ENCODE data around the gene WDR1.

The WDR1 gene

GRCh38 chr4:10078481-10079233 is 37.9 kb downstream of the WDR1 start:
- H3K4me1 ChIP-seq (ENCODE audit: control insufficient read depth in 1 of 2, insufficient read depth in 2 of 2, low read length in 2 of 2): no peaks in the 10 kb centered on the region
- no peak overlapping the region for H3K4me3 ChIP-seq (ENCODE audit: low read depth in 1 of 2, low read length in 2 of 2)
- H3K36me3 ChIP-seq (ENCODE audit: control insufficient read depth in 1 of 2, insufficient read depth in 2 of 2, low read length in 2 of 2): peaks cover 91 to 99% of the 10 kb centered on the region in 2 donors
- H3K9me3 ChIP-seq (ENCODE audit: control insufficient read depth in 1 of 2, low read length in 2 of 2): no peaks in the 10 kb centered on the region
- no peak overlapping the region for H3K9ac ChIP-seq (ENCODE audit: low read depth in 1 of 2, low read length in 2 of 2)
- H3K27ac ChIP-seq (ENCODE audit: low read depth, low read length): no peak overlapping the region
- H3K27me3 ChIP-seq (ENCODE audit: control insufficient read depth in 1 of 2, insufficient read depth in 2 of 2, low read length in 2 of 2): no peaks in the 10 kb centered on the region

DNA sequence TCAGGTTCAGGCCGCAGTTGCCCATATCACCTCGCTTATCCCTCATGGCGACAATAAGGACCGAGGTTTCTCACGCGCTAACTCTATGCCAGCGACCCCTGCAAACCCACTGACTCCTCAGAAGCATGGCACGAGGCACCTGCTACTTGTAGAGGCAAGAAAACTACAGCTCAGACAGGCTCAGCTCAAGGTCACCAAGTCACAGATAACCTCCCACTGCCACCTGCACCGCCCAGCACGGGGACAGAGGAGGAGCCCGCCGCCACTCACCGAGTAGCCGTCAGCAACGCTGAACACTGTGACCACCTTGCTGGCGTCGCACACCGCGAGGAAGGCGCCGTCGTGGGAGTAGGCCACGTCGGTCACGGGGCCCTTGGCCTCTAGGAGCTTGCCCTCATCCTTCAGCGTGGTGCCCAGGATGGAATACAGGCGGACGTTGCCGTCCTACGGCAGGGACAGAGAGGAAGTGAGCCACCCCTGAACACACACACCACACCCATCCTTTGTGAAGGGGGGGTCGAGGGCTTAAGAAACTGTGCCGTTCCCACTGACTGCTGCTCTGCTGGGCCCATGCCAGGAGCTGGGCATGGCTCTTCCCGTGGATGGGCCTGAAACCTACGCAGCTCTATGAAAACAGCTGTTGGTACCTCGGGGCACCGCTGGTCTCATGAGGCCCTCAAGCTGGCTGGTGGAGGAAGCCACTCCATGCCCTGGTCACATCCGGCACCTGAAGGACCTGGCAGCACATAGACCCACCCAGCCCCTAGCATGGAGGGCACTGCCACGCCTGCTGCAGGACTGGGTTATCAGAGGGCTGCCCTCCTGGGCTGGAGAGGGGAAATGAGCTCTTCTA is 38.9 kb downstream of the WDR1 start:
- no peak overlapping the region for H3K4me3 ChIP-seq (ENCODE audit: low read depth in 1 of 2, low read length in 2 of 2)
- peaks cover 83 to 98% of the 10 kb centered on the region in 2 donors for H3K36me3 ChIP-seq (ENCODE audit: control insufficient read depth in 1 of 2, insufficient read depth in 2 of 2, low read length in 2 of 2)

GRCh38 chr4:10077076-10077475 is 39.5 kb downstream of the WDR1 start:
- Histone ChIP-seq H3K4me1 (ENCODE audit: control insufficient read depth in 1 of 2, insufficient read depth in 2 of 2, low read length in 2 of 2) (no peaks in the 10 kb centered on the region), H3K9me3 (ENCODE audit: control insufficient read depth in 1 of 2, low read length in 2 of 2) (no peaks in the 10 kb centered on the region), H3K4me3 (ENCODE audit: low read depth in 1 of 2, low read length in 2 of 2) (no peak overlapping the region), H3K9ac (ENCODE audit: low read depth in 1 of 2, low read length in 2 of 2) (no peak overlapping the region), H3K36me3 (ENCODE audit: control insufficient read depth in 1 of 2, insufficient read depth in 2 of 2, low read length in 2 of 2) (peaks cover 76 to 98% of the 10 kb centered on the region in 2 donors), H3K27me3 (ENCODE audit: control insufficient read depth in 1 of 2, insufficient read depth in 2 of 2, low read length in 2 of 2) (no peaks in the 10 kb centered on the region), H3K27ac (ENCODE audit: low read depth, low read length) (no peak overlapping the region)

More for the DNA sequence above, 38.9 kb downstream of the WDR1 start:
- Histone ChIP-seq H3K9ac (ENCODE audit: low read depth in 1 of 2, low read length in 2 of 2) (no peak overlapping the region), H3K27ac (ENCODE audit: low read depth, low read length) (no peak overlapping the region), H3K9me3 (ENCODE audit: control insufficient read depth in 1 of 2, low read length in 2 of 2) (no peaks in the 10 kb centered on the region), H3K4me1 (ENCODE audit: control insufficient read depth in 1 of 2, insufficient read depth in 2 of 2, low read length in 2 of 2) (no peaks in the 10 kb centered on the region), H3K27me3 (ENCODE audit: control insufficient read depth in 1 of 2, insufficient read depth in 2 of 2, low read length in 2 of 2) (no peaks in the 10 kb centered on the region)

GRCh38 chr4:10075953-10076391 is 40.6 kb downstream of the WDR1 start:
- Histone ChIP-seq H3K27me3 (ENCODE audit: control insufficient read depth in 1 of 2, insufficient read depth in 2 of 2, low read length in 2 of 2) (no peaks in the 10 kb centered on the region), H3K9ac (ENCODE audit: low read depth in 1 of 2, low read length in 2 of 2) (no peak overlapping the region), H3K9me3 (ENCODE audit: control insufficient read depth in 1 of 2, low read length in 2 of 2) (no peaks in the 10 kb centered on the region), H3K4me3 (ENCODE audit: low read depth in 1 of 2, low read length in 2 of 2) (no peak overlapping the region), H3K36me3 (ENCODE audit: control insufficient read depth in 1 of 2, insufficient read depth in 2 of 2, low read length in 2 of 2) (peaks cover 70 to 88% of the 10 kb centered on the region in 2 donors), H3K4me1 (ENCODE audit: control insufficient read depth in 1 of 2, insufficient read depth in 2 of 2, low read length in 2 of 2) (no peaks in the 10 kb centered on the region), H3K27ac (ENCODE audit: low read depth, low read length) (no peak overlapping the region)

DNA sequence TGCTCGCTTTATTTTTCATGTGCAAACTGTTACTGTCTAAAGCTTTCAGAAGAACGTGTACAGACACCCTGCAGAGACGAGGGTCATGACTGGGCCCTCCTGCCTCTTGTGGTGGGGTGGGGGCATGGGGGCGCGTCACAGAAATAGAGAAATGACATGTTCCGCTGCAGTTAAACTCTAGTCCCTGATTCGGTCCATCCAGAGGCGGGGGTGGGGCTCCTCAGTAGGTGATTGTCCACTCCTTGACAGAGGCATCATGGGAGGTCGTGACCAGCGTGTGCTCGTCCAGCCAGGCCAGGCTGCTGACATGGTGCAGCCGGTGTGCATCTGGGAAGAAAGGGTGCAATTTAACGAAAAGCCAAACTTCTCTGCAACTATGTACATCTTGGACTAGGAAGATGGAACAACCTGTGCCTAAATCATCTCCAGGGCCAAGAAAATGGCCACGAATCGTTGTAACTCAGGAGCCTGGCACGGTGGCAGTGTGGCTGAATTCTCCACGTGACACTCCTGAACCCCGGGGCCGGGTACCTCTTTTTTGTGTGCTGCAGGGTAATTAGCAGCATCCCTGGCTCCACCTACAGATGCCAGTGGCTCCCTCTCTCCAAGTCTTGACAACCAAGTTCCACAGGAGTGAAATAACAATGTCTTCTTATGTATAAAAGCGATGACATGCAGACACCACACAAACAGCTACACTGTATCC is 41.3 kb downstream of the WDR1 start:
- H3K4me3 ChIP-seq (ENCODE audit: low read depth in 1 of 2, low read length in 2 of 2): no peak overlapping the region
- no peaks in the 10 kb centered on the region for H3K4me1 ChIP-seq (ENCODE audit: control insufficient read depth in 1 of 2, insufficient read depth in 2 of 2, low read length in 2 of 2)
- peaks cover 65 to 82% of the 10 kb centered on the region in 2 donors for H3K36me3 ChIP-seq (ENCODE audit: control insufficient read depth in 1 of 2, insufficient read depth in 2 of 2, low read length in 2 of 2)
- H3K9ac ChIP-seq (ENCODE audit: low read depth in 1 of 2, low read length in 2 of 2): no peak overlapping the region
- no peaks in the 10 kb centered on the region for H3K9me3 ChIP-seq (ENCODE audit: control insufficient read depth in 1 of 2, low read length in 2 of 2)
- no peak overlapping the region for H3K27ac ChIP-seq (ENCODE audit: low read depth, low read length)
- no peaks in the 10 kb centered on the region for H3K27me3 ChIP-seq (ENCODE audit: control insufficient read depth in 1 of 2, insufficient read depth in 2 of 2, low read length in 2 of 2)

- H3K36me3 ChIP-seq (ENCODE audit: control insufficient read depth in 1 of 2, insufficient read depth in 2 of 2, low read length in 2 of 2): peaks cover 61 to 76% of the 10 kb centered on the region in 2 donors
Observed at GRCh38 chr4:10074767-10075105, 41.9 kb downstream of the WDR1 start.

GRCh38 chr4:10074076-10074766 is 42.4 kb downstream of the WDR1 start:
- Histone ChIP-seq H3K36me3 (ENCODE audit: control insufficient read depth in 1 of 2, insufficient read depth in 2 of 2, low read length in 2 of 2) (peaks cover 56 to 76% of the 10 kb centered on the region in 2 donors), H3K27ac (ENCODE audit: low read depth, low read length) (no peak overlapping the region), H3K27me3 (ENCODE audit: control insufficient read depth in 1 of 2, insufficient read depth in 2 of 2, low read length in 2 of 2) (no peaks in the 10 kb centered on the region), H3K4me1 (ENCODE audit: control insufficient read depth in 1 of 2, insufficient read depth in 2 of 2, low read length in 2 of 2) (no peaks in the 10 kb centered on the region), H3K4me3 (ENCODE audit: low read depth in 1 of 2, low read length in 2 of 2) (no peak overlapping the region), H3K9me3 (ENCODE audit: control insufficient read depth in 1 of 2, low read length in 2 of 2) (no peaks in the 10 kb centered on the region), H3K9ac (ENCODE audit: low read depth in 1 of 2, low read length in 2 of 2) (no peak overlapping the region)

More at GRCh38 chr4:10074767-10075105, 41.9 kb downstream of the WDR1 start:
- Histone ChIP-seq H3K9me3 (ENCODE audit: control insufficient read depth in 1 of 2, low read length in 2 of 2) (no peaks in the 10 kb centered on the region), H3K27me3 (ENCODE audit: control insufficient read depth in 1 of 2, insufficient read depth in 2 of 2, low read length in 2 of 2) (no peaks in the 10 kb centered on the region), H3K9ac (ENCODE audit: low read depth in 1 of 2, low read length in 2 of 2) (no peak overlapping the region), H3K27ac (ENCODE audit: low read depth, low read length) (no peak overlapping the region), H3K4me1 (ENCODE audit: control insufficient read depth in 1 of 2, insufficient read depth in 2 of 2, low read length in 2 of 2) (no peaks in the 10 kb centered on the region), H3K4me3 (ENCODE audit: low read depth in 1 of 2, low read length in 2 of 2) (no peak overlapping the region)

DNA sequence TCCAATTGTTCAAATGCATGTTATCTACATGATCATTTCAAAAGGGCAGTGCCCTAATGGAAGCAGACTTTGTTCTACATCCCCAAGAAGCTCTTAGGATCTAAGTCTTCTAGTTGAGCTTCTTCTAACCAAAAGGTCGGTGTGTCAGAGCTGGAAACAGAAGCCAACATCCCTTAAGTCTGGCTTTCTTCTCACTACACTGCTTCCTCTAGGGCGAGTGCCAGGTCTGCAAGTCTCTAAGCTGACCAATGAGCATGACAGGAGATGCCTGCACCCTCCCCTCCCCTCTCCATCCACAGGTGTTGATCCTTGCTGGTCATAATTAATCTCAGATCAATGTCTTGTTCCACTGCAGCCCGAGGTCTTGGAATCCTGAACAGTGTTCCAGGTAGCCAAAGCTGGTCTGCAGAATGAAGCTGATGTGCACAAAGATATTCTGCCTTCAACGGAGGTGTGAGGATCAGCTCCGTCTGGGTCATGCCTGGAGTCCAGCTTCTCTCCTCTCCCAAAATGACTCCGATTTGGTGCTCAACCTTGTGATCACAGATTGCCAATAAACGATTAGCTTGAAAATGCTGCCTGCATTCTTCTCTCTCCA is 44.1 kb downstream of the WDR1 start:
- no peak overlapping the region for H3K9ac ChIP-seq (ENCODE audit: low read depth in 1 of 2, low read length in 2 of 2)
- no peak overlapping the region for H3K27ac ChIP-seq (ENCODE audit: low read depth, low read length)
- H3K4me3 ChIP-seq (ENCODE audit: low read depth in 1 of 2, low read length in 2 of 2): no peak overlapping the region
- H3K36me3 ChIP-seq (ENCODE audit: control insufficient read depth in 1 of 2, insufficient read depth in 2 of 2, low read length in 2 of 2): peaks cover 39 to 62% of the 10 kb centered on the region in 2 donors
- H3K4me1 ChIP-seq (ENCODE audit: control insufficient read depth in 1 of 2, insufficient read depth in 2 of 2, low read length in 2 of 2): no peaks in the 10 kb centered on the region
- no peaks in the 10 kb centered on the region for H3K9me3 ChIP-seq (ENCODE audit: control insufficient read depth in 1 of 2, low read length in 2 of 2)
- H3K27me3 ChIP-seq (ENCODE audit: control insufficient read depth in 1 of 2, insufficient read depth in 2 of 2, low read length in 2 of 2): no peaks in the 10 kb centered on the region

DNA sequence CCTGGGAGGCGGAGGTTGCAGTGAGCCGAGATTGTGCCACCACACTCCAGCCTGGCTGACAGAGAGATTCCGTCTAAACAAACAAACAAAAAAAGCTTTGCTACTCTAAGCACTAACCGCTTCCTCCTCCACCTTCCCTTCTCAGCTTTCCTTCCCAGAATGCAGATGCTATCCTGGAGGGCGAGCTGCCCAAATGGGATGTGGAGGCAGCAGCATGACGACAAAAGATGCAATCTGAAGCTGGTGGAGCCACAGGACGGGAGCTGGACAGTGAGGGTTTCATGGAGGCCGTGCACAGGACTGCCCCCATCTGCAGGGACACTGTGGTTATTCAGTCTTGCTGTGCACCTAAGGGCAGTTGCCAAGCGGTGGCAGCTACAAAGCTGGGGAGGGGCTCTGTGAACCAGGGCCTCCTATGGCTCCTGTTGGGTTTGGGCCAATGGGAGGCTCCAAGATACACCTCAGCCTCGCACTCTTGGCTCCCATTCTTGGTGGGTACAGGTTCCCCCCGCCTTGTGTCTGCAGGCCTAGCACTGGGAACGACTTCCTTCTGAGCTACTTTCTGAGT is 47.4 kb downstream of the WDR1 start:
- Histone ChIP-seq H3K9me3 (ENCODE audit: control insufficient read depth in 1 of 2, low read length in 2 of 2) (no peaks in the 10 kb centered on the region), H3K36me3 (ENCODE audit: control insufficient read depth in 1 of 2, insufficient read depth in 2 of 2, low read length in 2 of 2) (peaks cover 7 to 35% of the 10 kb centered on the region in 2 donors)

More for the DNA sequence above, 47.4 kb downstream of the WDR1 start:
- Histone ChIP-seq H3K27ac (ENCODE audit: low read depth, low read length) (no peak overlapping the region), H3K9ac (ENCODE audit: low read depth in 1 of 2, low read length in 2 of 2) (no peak overlapping the region), H3K4me1 (ENCODE audit: control insufficient read depth in 1 of 2, insufficient read depth in 2 of 2, low read length in 2 of 2) (no peaks in the 10 kb centered on the region), H3K4me3 (ENCODE audit: low read depth in 1 of 2, low read length in 2 of 2) (no peak overlapping the region), H3K27me3 (ENCODE audit: control insufficient read depth in 1 of 2, insufficient read depth in 2 of 2, low read length in 2 of 2) (no peaks in the 10 kb centered on the region)
